HG03045 (cell line): ENCODE results near the gene OR51S1.
"Not testable (repeated sequence)": the region's sequence is repeated elsewhere in the genome, so short reads cannot be mapped to it uniquely, and the experiment has no call there.

Source experiments
- ATAC-seq: cut with Tn5 transposase; IDR thresholded peaks from one replicate; pipeline ENCODE4 v1.9.1; 2021; ENCODE audit warnings: mild to moderate bottlenecking, moderate library complexity; ENCODE audit not compliant: unreplicated experiment

The OR51S1 gene

DNA sequence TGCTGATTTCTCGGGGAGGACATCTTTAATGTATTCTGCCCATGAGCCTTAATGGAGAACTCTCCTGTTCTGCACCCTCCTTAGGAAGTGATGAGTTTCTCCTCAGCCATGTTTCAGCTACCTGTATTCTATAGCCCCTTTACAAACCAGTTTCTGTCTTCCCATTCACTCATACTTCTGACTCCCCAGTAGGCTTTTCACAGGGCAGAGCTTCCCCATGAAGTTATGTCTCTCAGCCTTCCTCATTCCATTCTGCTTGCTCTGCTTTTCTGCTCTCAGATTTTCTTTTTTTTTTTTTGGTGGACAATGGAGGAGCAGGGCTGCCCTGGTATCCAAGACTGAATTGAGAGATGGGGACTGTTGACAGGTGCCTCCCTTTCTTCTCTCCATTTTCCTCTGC is 40.5 kb downstream of the OR51S1 start:
- no peak for ATAC-seq

GRCh38 chr11:4804280-4804679 is 44.7 kb downstream of the OR51S1 start, which contains the start of gene OR52R1:
OR52R1 (minus strand) TSS chr11:4804380; CDS start chr11:4804380, 0 bp downstream.
- ATAC-seq: no peak

DNA sequence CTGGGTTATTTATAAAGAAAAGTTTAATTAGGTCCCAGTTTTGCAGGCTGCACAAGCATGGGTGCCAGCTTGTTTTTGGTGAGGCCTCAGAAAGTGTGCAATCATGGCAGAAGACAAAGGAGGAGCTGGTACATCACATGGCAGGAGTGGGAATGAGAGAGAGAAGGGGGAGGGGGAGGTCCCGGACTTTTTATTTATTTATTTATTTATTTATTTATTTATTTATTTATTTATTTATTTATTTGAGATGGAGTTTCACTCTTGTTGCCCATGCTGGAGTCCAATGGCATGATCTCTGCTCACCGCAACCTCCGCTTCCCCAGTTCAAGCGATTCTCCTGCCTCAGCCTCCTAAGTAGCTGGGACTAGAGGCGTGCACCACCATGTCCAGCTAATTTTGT is 47.7 kb downstream of the OR51S1 start:
- not testable (repeated sequence) for ATAC-seq

DNA sequence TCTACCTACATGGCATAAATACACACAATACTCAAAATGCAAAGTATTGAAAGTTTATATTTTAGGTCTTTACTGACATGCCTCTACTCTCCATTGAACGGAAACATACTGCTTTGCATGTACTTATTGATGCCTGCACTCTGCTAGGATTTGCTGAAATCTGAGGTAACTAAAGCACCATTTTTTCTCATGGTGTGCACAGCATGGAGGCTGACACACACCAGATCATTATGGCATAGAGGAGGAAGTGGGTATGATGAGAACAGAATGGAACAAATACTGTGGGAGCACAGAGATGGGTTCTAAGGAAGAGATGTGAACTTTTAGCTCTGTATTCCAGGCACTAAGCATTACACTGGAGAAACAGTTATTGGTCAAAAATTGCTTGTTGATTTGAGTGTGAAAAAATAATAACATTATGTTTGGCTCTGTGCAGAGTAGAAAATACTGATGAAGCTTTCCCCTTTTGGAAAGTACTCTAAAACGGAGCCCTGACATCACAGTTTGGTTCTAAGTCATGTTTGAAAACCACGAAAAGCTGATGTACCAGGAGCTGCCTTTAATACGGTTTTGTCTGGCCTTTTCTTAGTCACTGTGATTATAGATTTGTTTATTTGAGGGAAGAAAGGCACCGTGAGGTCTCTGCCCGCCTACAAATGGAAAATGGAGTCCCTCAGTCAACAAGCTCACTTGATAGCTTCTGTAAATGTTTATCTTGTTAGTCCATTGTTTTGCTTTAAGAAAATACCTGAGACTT is 50.4 kb downstream of the OR51S1 start:
- ATAC-seq: no peak
